ENCODE results near the gene TGFBR2.
A peak's percentile ranks its signal among the peaks of the same experiment; 100 is the strongest.
"Not testable (repeated sequence)": the region's sequence is repeated elsewhere in the genome, so short reads cannot be mapped to it uniquely, and the experiment has no call there.

The TGFBR2 gene

DNA sequence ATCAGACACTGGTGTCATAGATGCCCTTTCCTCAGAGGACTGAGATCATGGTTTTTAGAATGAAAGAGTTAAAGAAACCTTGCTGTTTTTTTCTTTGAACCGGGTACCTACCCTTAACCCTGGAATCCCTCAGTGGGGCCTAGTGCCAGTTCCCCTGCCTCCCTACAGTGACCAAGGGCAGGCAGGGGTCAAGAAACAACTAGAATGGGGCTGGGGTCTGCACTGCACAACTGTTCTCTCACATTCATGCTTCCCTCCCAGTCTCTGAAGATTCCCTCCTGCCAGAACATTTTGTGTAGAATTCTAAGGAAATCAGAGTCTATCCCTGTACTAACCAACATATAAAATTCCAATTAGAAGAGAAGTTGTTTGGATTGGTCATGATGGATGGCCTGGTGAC, 47.9 kb downstream of the TGFBR2 start:
- no peak for FAIRE-seq

DNA sequence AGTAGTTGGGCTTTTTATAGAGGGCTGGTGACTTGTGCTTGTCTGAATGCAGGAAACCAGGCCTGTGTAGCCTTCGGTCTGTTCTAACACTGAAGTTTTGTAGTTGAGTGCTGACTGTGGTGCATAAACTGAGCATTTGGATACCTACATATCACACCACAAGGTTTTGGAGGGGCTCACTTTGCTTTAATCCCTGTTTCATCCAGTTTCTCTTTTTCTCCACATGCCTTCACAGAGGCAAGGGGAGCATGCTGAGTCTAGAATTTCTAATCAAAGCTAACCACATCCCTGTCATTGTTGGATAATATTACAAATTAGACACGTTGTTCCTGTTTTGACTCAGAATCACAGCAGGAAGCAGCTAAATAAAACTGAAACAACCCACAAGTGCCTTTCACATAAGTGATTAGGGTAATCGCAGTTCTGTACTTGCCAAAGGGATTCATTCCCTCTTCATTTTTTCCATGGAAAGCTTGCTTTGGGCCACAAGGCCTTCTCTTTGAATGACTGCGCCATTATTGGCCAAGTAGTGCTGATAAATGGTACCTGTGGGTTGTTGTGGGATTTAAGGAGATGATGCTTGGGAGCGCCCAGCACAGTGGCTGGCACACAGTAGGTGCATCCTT, 48.9 kb downstream of the TGFBR2 start:
- FAIRE-seq: no peak
- no peak for DNase-seq (ENCODE audit: insufficient read length, low spot score)

More for the DNA sequence above, 47.9 kb downstream of the TGFBR2 start:
- no peak for DNase-seq (ENCODE audit: insufficient read length, low spot score)

DNA sequence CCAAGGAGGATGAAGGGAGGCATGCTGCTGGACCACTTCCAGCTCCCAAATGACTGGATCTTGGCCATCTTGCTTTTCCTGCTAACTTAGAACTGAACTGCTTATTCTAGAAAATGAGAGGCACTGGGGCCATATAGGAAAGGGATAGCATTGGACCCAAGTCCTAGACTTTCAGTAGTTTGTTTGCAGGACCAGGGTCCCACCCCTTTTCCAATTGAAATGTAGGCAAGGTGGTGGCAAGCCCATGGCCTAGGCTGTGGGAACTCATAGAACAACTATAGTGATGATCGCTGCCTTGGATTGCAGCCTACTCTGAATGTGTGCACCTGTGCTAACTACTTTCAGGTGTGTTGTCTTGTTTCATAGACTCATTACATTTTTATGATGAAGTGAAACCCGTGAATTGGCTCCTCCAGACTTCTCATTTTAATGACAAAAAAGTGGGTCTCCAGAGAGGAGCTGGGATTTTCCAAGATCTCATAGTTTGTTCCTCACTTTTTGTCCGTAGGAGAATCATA, 50.3 kb downstream of the TGFBR2 start:
- no peak for DNase-seq (ENCODE audit: insufficient read length, low spot score)
- no peak for FAIRE-seq

DNA sequence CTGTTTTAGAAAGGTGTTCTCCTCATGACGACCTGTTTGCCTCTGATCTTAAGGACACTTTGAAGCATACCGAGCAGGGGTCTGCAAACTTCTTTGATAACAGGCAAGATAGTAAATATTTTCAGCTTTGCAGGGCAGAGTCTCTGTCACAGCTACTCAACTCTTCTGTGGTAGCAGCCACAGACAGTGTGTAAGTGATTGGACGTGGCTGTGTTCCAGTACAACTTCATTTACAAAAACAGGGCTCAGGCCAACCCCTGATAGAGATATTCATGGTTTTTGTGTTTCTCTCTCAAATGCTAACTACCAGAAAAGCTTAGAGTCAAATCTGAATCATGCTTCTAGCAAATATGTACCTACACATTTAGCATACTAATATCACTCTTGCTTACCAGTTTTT, 51.5 kb downstream of the TGFBR2 start:
- FAIRE-seq (no peak), DNase-seq (ENCODE audit: insufficient read length, low spot score) (no peak)

DNA sequence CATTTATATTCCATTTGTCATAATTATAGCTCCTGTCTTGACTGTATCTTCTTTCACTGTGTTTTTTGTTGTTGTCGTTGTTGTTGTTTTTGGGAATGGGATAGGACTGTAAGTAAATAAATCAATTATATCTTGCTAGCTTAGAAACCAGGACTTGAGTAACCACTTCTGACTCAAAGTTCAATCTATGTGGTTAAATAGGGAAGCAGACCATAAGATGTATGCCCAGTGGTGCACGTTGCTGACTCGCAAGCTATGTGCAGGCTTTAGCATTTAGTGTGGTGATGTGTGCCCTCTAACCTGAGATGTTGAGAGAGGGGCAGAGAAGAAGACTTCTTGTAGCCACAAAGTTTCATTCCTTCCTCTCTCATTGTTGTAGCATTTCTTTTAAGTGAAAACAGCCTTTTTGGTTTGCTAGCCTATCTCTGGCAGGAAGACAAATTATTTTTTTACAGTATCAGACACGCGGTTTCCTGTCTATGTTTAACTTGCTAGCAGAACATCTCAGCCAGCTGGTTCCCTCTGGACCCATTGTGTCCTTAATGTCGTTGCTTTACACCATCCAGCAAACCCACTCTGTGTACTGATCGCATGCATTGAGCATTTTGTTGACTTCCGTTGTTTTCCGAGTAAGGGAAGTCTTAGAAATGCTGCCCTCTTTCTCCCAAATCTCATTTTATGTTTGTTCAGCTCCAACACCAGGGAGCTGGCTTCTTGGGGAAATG, 52.1 kb downstream of the TGFBR2 start:
- DNase-seq (ENCODE audit: insufficient read length, low spot score): peak; percentile 13
- no peak for FAIRE-seq

DNA sequence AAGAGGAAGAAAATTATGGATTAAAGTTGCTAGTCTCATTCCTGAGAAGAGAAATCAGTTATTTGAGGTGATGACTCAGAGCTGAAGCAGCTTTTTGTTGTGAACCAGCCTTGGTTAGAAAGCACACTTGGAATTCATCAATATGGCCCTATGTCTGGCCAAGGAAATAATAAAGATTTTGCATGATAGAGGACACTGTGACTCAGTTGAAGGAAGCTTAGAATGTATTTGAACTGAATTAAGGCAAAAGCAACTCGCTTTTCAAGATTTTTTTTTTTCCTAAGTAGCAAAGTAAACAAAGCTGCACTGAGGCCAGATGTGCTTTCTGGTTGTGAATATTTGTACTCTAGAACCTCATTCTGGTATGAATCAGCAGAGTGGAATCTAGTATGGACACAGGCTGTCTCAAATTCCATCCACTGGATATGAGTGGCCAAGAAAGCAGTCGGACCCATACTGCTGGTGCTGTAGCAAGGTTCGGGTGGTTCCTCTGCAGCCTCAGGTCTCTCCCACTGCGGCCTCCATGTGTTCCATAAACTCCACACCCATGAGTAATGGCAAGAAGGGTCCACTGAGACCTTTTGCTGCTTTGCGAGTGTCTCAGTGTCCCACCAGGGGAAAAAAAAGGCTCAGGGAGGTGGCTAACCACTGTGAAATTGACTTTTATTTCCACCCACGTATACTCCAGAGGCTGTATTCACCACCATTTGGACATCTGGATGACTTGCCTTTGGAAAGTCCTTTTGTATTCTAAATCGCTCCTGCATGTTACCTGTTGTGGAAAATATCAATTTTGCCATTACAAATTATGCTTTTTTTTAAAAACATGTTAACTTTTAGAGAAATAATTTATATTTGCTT, 53.1 kb downstream of the TGFBR2 start:
- FAIRE-seq (peak; percentile 13), DNase-seq (ENCODE audit: insufficient read length, low spot score) (peak; percentile 56)

DNA sequence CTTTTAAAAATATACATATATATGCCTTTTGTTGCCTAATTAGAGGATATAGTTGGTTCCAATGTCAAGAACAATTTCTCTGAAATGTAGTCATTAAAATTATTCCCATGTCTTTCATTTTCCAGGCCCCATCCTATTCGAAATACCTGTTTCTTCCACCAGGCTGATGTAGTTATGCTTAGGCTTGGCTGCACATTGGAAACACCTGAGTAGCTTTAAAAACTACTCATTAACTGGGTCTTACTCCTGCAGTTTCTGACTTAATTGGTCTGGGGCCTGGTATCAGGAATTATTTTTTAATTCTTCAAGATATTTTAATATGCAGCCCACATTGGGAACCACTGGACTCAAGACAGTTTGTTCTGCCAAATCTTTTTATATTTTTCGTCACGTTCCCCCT, 53.7 kb downstream of the TGFBR2 start:
- no peak for FAIRE-seq

DNA sequence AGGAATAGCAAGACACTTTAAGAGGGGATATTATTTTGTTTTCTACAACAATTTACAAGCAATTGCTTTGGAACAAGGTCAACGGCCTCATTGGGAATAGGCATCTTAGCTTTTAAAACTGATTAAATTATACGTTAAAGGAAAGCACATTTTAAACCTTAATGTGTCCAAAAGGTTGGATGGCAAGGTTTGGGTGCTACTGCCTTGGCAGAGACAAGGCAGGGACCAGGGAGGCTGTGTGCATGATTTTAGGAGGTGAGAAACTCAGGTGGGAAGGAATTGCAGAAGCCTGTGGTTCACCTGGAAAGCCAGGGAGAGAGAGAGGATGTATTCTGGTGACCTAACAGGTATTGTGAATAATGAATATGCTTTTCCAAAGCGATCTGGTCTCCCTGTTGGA, 54.3 kb downstream of the TGFBR2 start:
- FAIRE-seq: no peak
- no peak for DNase-seq (ENCODE audit: insufficient read length, low spot score)

More for the DNA sequence above, 53.7 kb downstream of the TGFBR2 start:
- no peak for DNase-seq (ENCODE audit: insufficient read length, low spot score)

DNA sequence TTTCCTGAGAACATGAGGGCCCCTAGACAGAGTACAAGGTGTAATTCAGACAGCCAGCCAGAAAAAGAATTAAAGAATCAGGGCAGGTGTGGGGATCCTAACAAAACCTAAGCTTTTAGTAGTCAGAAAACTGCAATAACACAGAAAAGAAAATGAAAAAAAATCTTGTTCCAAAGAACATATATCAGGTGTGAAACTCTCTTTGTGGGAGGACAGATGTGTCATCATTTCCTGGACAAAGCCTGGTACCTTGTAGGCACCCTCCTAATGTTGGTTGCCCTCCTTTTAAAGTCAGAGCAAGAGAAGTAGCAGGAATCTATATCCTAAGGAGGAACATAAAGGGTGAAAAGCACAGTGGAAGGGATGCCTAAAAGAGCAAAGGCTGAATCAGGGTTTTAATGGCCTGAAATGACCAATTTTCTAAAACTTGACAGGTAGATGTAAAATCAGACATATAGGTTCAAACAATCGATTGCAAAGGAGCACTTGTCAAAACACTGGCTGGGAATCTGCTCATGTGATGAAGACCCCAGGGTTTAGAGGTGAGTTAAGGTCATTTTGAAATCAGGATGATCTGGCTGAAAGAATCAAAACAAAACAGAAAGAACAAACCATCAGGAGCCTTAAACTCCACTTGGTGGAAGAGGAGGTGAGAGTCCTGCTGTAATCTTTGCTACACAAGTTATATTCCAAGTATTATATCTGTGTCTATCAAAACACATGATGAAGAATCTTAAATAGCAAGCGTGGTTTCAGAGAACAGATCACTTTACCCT, 54.9 kb downstream of the TGFBR2 start:
- no peak for FAIRE-seq
- no peak for DNase-seq (ENCODE audit: insufficient read length, low spot score)

DNA sequence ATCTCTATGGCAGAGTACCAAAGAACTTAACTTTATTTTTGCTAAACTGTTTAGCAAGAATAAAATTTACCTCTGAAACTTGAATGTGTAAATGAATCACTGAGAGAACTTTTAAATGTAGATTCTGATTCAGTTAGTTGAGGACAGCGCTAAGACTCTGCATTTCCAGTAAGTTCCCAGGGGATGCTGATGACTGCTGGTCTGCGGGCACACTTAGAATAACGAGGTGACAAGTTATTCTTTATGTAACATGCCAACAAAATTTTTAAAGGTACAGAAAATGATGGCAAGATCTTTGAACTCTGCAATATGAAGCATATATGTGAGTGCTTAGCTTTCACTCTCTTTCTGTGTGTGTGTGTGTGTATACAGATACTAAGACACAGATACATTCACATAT, 56.4 kb downstream of the TGFBR2 start:
- DNase-seq (ENCODE audit: insufficient read length, low spot score) (no peak), FAIRE-seq (no peak)

DNA sequence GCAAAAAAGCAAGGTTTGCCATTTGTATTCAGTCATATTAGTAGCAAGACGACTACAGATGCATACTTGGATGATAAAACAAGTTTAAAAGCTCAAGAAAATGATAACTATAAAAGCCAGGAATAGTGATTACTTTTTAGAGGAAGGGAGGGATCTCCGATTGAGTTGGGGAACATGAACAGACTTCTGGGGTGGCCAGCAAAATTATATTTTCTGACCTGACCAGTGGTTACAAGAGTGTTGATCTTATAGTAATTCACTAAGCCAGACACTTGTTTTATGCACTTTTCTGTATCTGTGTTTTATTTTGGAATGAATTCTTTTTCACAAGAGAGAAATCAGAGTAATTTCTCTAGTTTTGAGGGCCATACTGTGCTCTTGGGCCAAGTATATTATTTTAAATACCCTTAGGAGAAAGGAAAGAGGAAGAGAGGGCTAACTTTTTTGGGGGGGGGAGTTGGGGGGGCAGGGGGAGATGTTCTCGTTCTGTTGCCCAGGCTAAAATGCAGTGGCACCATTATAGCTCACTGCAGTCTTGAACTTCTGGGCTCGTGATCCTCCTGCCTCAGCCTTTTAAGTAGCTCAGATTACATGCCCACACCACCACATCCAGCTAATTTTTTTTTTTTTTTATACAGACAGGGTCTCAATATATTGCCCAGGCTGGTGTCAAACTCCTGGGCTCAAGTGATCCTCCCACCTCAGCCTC, 57.3 kb downstream of the TGFBR2 start:
- DNase-seq (ENCODE audit: insufficient read length, low spot score) (no peak), FAIRE-seq (no peak)

DNA sequence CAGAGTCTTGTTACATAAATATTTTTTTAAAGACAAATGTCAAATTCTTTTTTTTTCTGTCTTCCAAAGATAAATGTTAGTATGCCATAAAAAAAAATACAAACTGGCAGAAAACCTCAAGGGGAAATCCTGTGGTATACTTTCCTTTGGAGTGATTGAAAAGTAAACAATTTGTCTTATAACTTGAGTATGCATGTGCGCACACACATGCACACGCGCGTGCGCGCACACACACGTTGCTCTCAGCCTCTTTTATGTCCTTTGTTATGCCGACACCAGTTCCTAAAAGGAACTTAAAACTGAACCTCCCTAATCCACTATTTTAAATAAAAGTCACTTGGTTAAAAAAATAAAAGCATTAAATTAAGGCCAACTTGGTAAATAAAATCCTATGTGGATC, 58.1 kb downstream of the TGFBR2 start:
- no peak for FAIRE-seq
- no peak for DNase-seq (ENCODE audit: insufficient read length, low spot score)

DNA sequence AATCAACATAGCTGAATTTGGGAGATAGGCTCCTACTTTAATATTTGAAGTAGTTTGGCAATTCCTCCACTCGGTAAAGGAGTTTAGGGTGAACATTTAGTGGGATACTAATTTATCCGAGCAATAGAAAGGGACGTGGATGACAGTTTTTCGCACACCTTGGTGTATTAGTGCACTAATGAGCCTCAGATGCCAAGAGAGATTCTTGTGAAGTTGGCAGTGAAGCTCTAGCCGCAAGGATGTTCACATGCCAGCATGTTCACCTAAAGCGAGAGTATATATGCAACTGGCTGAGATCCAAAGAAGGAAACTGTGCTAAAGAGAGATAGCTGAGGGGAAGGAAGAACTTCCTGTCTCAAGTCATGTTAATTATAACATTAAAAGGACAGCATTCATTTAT, 58.5 kb downstream of the TGFBR2 start:
- no peak for DNase-seq (ENCODE audit: insufficient read length, low spot score)
- no peak for FAIRE-seq

DNA sequence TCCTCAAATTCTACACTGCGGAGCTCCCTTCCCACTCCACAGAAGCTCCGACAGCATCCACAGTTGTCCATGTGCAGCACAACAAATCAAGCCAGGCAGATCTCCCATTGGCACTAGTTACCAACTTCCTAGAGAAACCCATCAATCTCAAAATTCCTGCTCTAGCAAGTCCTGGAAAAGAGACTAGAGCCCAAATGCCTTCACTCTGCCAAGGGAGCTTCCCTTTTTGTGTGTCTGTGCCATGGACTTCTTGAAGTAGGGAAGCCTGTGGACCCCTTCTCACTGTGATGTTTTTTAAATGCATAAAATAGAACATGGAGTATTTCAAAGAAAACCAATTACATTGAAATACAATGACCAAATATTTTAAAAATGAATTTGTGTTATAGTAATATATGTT, 59.1 kb downstream of the TGFBR2 start:
- DNase-seq (ENCODE audit: insufficient read length, low spot score): no peak
- no peak for FAIRE-seq

DNA sequence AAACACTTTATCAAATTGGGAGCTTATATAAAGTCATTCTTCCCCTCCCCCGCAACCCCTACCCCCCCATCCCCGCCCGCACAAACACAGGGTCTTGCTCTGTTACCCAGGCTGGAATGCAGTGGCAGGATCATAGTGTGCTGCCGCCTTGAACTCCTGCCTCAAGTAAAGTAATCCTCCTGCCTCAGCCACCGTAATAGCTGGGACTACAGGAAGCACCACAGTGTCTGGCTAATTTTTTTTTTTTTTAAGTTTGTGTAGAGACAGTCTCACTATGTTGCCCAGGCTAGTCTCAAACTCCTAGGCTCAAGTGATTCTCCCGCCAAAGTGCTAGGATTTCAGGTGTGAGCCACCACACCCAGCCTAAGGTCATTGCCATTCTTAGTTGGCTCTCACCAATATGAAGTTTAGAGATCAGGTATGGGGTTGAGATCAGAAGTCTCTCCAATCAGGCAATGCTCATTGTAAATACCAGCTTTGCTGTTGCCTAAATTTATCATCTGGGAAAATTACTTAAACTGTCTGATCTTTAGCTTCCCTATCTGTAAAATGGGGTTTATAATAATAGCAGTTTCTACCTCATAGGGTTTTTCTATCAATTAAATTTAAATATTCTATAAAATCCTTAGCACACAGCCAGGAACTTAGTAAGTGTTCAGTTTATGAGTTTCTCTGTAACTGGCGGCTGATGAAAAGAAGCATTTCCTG, 60.3 kb downstream of the TGFBR2 start:
- no peak for FAIRE-seq
- DNase-seq (ENCODE audit: insufficient read length, low spot score): no peak

DNA sequence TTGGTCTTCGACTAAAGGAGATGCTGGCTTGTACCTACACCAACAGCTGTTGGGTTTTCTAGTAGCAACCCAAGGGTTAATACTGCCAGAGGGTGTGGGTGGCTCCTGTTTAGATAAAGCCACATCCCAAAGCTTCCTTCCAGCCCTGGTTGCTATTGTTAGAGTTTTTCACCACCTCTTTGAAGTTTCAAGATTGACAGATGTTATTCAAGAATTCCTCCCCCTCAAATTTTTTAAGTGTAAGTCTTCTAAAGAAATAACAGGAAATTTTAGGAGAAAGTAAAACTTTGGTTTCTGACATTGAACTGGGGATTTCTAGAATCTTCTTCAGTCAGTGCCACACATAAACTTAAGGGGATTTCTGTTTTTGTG, 60.9 kb downstream of the TGFBR2 start:
- DNase-seq (ENCODE audit: insufficient read length, low spot score) (no peak), FAIRE-seq (no peak)

DNA sequence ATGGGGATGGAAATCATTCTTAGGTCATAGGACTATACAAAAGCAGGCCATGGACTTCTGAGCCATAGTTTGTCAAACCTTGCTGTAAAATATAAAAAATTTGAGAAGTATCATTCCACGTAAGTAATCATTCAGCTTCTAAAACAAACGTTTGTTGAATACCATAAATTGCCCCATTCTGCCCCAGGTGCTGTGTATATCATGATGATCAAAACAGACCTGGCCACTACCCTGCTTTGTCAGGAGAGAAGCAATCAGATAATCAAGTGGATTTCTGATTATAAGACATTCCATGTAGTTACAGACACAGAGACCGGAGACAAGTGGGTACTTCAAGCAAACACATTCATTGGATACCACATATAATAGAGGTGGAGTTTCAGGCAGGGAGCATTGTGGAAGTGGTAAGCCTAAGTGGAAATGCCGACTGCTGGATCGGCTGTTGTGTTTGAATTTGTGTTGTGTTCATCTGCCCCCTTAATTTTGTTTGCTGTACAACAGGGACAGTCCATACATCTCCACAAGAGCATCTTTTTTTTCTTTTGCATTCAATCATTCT, 61.7 kb downstream of the TGFBR2 start:
- no peak for FAIRE-seq
- no peak for DNase-seq (ENCODE audit: insufficient read length, low spot score)

DNA sequence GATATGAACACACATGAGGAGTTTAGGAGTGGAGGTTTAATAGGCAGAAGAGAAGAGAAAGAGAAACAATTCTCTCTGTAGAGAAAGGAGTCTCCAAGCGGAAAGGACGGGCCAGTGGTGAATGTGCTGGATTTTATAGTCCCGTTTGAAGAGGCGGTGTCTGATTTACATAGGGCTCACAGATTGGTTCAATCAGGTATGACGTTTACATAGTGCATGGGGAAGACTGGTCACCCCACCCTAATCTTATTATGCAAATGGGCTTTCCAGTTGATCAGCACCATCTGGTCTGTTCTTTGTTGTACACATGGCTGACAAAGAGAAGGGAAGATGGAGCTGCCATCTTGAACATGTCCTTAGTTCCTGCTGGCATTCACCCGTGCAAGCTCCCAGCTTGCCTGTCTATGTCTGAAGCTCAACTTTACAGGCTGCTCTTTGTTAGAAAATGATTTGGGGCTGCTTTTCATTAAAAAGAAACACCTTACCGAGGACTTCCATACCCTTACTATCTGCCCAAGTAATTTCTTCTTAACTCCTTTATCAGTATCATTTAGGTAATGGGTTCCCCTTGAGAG, 63.0 kb downstream of the TGFBR2 start:
- not testable (repeated sequence) for DNase-seq (ENCODE audit: insufficient read length, low spot score); FAIRE-seq

DNA sequence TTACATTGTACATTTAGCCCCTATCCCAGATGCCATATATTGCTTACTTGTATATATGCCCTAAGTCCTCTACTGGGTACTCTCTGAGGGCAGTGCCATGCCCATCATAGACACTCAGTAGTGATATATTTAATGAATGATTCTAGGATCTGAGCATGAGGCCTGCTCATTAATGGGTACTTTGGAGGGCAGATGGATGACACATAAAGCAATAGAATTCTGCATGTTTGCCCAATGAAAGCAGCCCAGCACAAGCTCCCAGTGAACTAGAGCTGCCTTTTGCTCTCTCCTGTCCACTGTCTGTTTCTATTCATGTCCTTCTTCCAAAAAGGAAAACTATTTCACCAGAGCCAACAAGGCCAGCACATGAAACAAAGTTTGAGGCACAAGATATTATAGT, 63.9 kb downstream of the TGFBR2 start:
- FAIRE-seq: no peak

More for the DNA sequence above, 63.9 kb downstream of the TGFBR2 start:
- no peak for DNase-seq (ENCODE audit: insufficient read length, low spot score)

Data from HTR-8/SVneo (cell line).